NB4 (cell line): ENCODE data around the gene ABCD4.

ENCODE experiments used
- CTCF ChIP-seq: IDR thresholded peaks from one replicate; pipeline ENCODE4 v1.5.1; 2012; ENCODE audit warnings: low read depth, low read length
- MAX ChIP-seq: IDR thresholded peaks from 2 replicates; pipeline ENCODE4 v1.6.1; 2011; ENCODE audit warnings: low read depth, low read length
- MYC ChIP-seq: IDR thresholded peaks from 2 replicates; pipeline ENCODE4 v1.6.1; 2011; ENCODE audit warnings: low read depth, low read length
- POLR2A ChIP-seq: IDR thresholded peaks from 2 replicates; pipeline ENCODE4 v1.6.1; 2011; ENCODE audit warnings: mild to moderate bottlenecking; ENCODE audit not compliant: insufficient read length; ENCODE audit errors: extremely low read depth

DNA sequence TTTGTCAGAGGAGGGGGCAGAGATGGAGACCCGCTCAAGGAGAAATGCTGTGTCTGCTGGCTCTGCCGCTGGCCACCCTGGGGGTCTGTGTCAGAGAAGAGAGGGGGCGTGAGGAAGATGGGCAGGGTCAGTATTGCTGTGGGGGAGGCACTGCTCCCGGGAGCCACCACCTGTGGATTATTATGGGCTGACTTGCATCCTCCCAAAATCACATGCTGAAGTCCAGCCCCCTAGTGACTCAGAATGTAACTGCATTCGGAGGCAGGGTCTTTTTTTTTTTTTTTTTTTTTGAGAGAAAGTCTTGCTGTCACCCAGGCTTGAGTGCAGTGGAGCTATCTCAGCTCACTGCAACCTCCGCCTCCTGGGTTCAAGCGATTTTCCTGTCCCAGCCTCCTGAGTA is 12.3 kb downstream of the ABCD4 start:
- TF ChIP-seq POLR2A (no peak), CTCF (peak; percentile 43), MAX (no peak), MYC (no peak)
